ENCODE results near the gene CTDP1.

CTDP1 gene

GRCh38 chr18:79769698-79770500, 90.3 kb downstream of the CTDP1 start (continued):
- TF ChIP-seq ZNF529 (tag by site-specific recombination; IDR thresholded peaks at IDR 0.05; ENCODE audit: insufficient replicate concordance) (no peak), BCL6B (tag by site-specific recombination; IDR thresholded peaks at IDR 0.05) (no peak), HOXC10 (CRISPR knock-in tag; IDR thresholded peaks at IDR 0.05) (no peak)

GRCh38 chr18:79770501-79770815, 90.9 kb downstream of the CTDP1 start:
- H3K4me1 ChIP-seq (ENCODE audit: control insufficient read depth, insufficient read depth, low read length) = no peaks in the 10 kb centered on the region
- TF ChIP-seq ELK4 (IDR thresholded peaks at IDR 0.05; ENCODE audit: borderline replicate concordance, low read depth, low read length) = no peak
- TF ChIP-seq HOXD13 (CRISPR knock-in tag; IDR thresholded peaks at IDR 0.05; ENCODE audit: borderline replicate concordance) = no peak
- TF ChIP-seq ZNF37A (tag by site-specific recombination; IDR thresholded peaks at IDR 0.05) = no peak
- TF ChIP-seq ZNF354C (tag by site-specific recombination; IDR thresholded peaks at IDR 0.05; ENCODE audit: borderline replicate concordance, low read depth) = no peak
- no peak for TF ChIP-seq PATZ1 (tag by site-specific recombination; IDR thresholded peaks at IDR 0.05)
- TF ChIP-seq, protein P1, sequence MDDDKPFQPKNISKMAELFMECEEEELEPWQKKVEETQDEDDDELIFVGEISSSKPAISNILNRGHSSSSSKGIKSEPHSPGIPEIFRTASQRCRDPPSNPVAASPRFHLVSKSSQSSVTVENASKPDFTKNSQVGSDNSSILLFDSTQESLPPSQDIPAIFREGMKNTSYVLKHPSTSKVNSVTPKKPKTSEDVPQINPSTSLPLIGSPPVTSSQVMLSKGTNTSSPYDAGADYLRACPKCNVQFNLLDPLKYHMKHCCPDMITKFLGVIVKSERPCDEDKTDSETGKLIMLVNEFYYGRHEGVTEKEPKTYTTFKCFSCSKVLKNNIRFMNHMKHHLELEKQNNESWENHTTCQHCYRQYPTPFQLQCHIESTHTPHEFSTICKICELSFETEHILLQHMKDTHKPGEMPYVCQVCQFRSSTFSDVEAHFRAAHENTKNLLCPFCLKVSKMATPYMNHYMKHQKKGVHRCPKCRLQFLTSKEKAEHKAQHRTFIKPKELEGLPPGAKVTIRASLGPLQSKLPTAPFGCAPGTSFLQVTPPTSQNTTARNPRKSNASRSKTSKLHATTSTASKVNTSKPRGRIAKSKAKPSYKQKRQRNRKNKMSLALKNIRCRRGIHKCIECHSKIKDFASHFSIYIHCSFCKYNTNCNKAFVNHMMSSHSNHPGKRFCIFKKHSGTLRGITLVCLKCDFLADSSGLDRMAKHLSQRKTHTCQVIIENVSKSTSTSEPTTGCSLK (tag by site-specific recombination; IDR thresholded peaks at IDR 0.05) = no peak
- no peak for TF ChIP-seq ZNF701 (tag by site-specific recombination; IDR thresholded peaks at IDR 0.05)
- no peak for TF ChIP-seq SETDB1 (IDR thresholded peaks at IDR 0.05; ENCODE audit: insufficient read length, low read length)
- TF ChIP-seq, protein P2, sequence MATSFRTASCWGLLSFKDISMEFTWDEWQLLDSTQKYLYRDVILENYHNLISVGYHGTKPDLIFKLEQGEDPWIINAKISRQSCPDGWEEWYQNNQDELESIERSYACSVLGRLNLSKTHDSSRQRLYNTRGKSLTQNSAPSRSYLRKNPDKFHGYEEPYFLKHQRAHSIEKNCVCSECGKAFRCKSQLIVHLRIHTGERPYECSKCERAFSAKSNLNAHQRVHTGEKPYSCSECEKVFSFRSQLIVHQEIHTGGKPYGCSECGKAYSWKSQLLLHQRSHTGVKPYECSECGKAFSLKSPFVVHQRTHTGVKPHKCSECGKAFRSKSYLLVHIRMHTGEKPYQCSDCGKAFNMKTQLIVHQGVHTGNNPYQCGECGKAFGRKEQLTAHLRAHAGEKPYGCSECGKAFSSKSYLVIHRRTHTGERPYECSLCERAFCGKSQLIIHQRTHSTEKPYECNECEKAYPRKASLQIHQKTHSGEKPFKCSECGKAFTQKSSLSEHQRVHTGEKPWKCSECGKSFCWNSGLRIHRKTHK (tag by site-specific recombination; IDR thresholded peaks at IDR 0.05) = no peak
- TF ChIP-seq ZNF677 (tag by site-specific recombination; IDR thresholded peaks at IDR 0.05) = no peak
- TF ChIP-seq, protein P3, sequence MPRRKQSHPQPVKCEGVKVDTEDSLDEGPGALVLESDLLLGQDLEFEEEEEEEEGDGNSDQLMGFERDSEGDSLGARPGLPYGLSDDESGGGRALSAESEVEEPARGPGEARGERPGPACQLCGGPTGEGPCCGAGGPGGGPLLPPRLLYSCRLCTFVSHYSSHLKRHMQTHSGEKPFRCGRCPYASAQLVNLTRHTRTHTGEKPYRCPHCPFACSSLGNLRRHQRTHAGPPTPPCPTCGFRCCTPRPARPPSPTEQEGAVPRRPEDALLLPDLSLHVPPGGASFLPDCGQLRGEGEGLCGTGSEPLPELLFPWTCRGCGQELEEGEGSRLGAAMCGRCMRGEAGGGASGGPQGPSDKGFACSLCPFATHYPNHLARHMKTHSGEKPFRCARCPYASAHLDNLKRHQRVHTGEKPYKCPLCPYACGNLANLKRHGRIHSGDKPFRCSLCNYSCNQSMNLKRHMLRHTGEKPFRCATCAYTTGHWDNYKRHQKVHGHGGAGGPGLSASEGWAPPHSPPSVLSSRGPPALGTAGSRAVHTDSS (tag by site-specific recombination; IDR thresholded peaks at IDR 0.05) = no peak
- no peak for TF ChIP-seq ZSCAN4 (tag by site-specific recombination; IDR thresholded peaks at IDR 0.05)
- no peak for TF ChIP-seq ZBTB17 (tag by site-specific recombination; IDR thresholded peaks at IDR 0.05)
- no peak for TF ChIP-seq ZNF24 (tag by site-specific recombination; IDR thresholded peaks at IDR 0.05)
- TF ChIP-seq YY1 (tag by site-specific recombination; IDR thresholded peaks at IDR 0.05) = no peak
- TF ChIP-seq SP7 (tag by site-specific recombination; IDR thresholded peaks at IDR 0.05) = no peak
- TF ChIP-seq ZNF114 (tag by site-specific recombination; IDR thresholded peaks at IDR 0.05) = no peak
- TF ChIP-seq ZSCAN16 (tag by site-specific recombination; IDR thresholded peaks at IDR 0.05) = no peak
- no peak for TF ChIP-seq ZNF211 (tag by site-specific recombination; IDR thresholded peaks at IDR 0.05; ENCODE audit: low read depth)
- TF ChIP-seq ZNF10 (tag by site-specific recombination; IDR thresholded peaks at IDR 0.05) = no peak
- ChIA-PET POLR2A (no interaction called here), CTCF (no interaction called here)
- no peaks in the 10 kb centered on the region; the same call in 1 of the 2 replicates for H3K9me3 ChIP-seq (ENCODE audit: control insufficient read depth, insufficient read depth, low read depth, low read length)
- H3K27ac ChIP-seq (ENCODE audit: extremely low read depth, low read depth, low read length) = no peak overlapping the region
- no peaks in the 10 kb centered on the region for H3K36me3 ChIP-seq (ENCODE audit: control insufficient read depth in 2 of 2, insufficient read depth in 1 of 2, low read length in 2 of 2)
- no peak overlapping the region for H3K4me3 ChIP-seq (ENCODE audit: low read depth, low read length)

Measured in HEK293 (cell line).